Endothelial cell of umbilical vein (primary cell): ENCODE data around the gene TMEM217. TPM values are rescaled to one million over a fixed set of nuclear protein-coding genes. Genes with fewer than 3 reads are reported as not detected.
A peak's percentile ranks its signal among the peaks of the same experiment; 100 is the strongest.

Experiments used
- BruUV-seq: library from RNA; stranded (reverse); fragments of 400-500 nt; replicated peaks from 2 replicates; lab custom pipeline; 2021; lab: Mats Ljungman, UMichigan
- CTCF ChIA-PET: fragments of 300-600, 350-600 bp; sonication (Branson Sonifier 250); formaldehyde crosslinking; loops from one replicate; lab custom pipeline; 2021; ENCODE audit warnings: antibody characterized with exemption, inconsistent platforms; lab: Charles Lee
- POLR2A ChIA-PET: fragments of 300-600, 350-600 bp; sonication (Branson Sonifier 250); formaldehyde crosslinking; loops from one replicate; lab custom pipeline; 2021; ENCODE audit warnings: antibody characterized with exemption, inconsistent platforms; lab: Charles Lee
- DNase-seq: peaks from one replicate; pipeline ENCODE4 v3.0.0-alpha.2; 2011; ENCODE audit warnings: low read depth, low spot score
- FAIRE-seq: peaks from 2 replicates; lab custom pipeline; 2011; peaks lifted over from hg19 to GRCh38; lab: Jason Lieb, UNC
- H2AFZ ChIP-seq: 2 replicates; pipeline ENCODE4 v1.6.0; 2012; ENCODE audit warnings: low read depth, low read length, control low read depth, inconsistent platforms
- H3K27ac ChIP-seq: 2 replicates; pipeline ENCODE4 v1.5.1; 2011; ENCODE audit warnings: low read depth, mild to moderate bottlenecking, control low read depth, low read length, moderate library complexity; ENCODE audit not compliant: insufficient read depth
- H3K27me3 ChIP-seq, 2 experiments: 2 replicates each; pipeline versions ENCODE4 v1.6.0 to v1.6.1; 2011; ENCODE audit warnings: low read length in 2 of 2, mixed read lengths in 1 of 2; ENCODE audit not compliant: control insufficient read depth in 2 of 2, insufficient read depth in 2 of 2
- H3K36me3 ChIP-seq, 2 experiments: 2 replicates in 1 of 2; 3 replicates in 1 of 2; pipeline ENCODE4 v1.5.1; 2011; ENCODE audit warnings: low read length in 2 of 2, mild to moderate bottlenecking in 1 of 2, moderate library complexity in 1 of 2; ENCODE audit not compliant: control insufficient read depth in 2 of 2, insufficient read depth in 2 of 2; ENCODE audit errors: extremely low read depth in 1 of 2
- H3K4me1 ChIP-seq: 3 replicates; pipeline ENCODE4 v1.5.1; 2011; ENCODE audit warnings: mild to moderate bottlenecking, low read length; ENCODE audit not compliant: control insufficient read depth, insufficient read depth; ENCODE audit errors: extremely low read depth
- H3K4me2 ChIP-seq: 2 replicates; pipeline ENCODE4 v1.6.1; 2011; ENCODE audit warnings: low read length, control low read depth, mixed read lengths; ENCODE audit not compliant: insufficient read depth
- H3K4me3 ChIP-seq, 3 experiments: fragments of 200-600 bp in 1 of 3; sonication (generic), shearing (Covaris generic) in 1 of 3; replicated peaks in 1 of 3; 2 replicates each; pipeline ENCODE4 v1.5.1; 2011 to 2016; ENCODE audit warnings: control low read depth in 3 of 3, low read length in 3 of 3, mild to moderate bottlenecking in 2 of 3, inconsistent platforms in 1 of 3, low read depth in 1 of 3, moderate library complexity in 1 of 3; ENCODE audit not compliant: insufficient read depth in 1 of 3
- H3K79me2 ChIP-seq: 2 replicates; pipeline ENCODE4 v1.6.0; 2012; ENCODE audit warnings: low read length, inconsistent platforms; ENCODE audit not compliant: control insufficient read depth, insufficient read depth
- H3K9ac ChIP-seq: replicated peaks from 2 replicates; pipeline ENCODE3; 2011; ENCODE audit warnings: low read length, control low read depth; ENCODE audit not compliant: insufficient read depth; ENCODE audit errors: extremely low read depth
- H3K9me1 ChIP-seq: replicated peaks from 3 replicates; pipeline ENCODE4 v1.6.0; 2011; ENCODE audit warnings: mild to moderate bottlenecking, low read length; ENCODE audit not compliant: control insufficient read depth, insufficient read depth; ENCODE audit errors: extremely low read depth
- H3K9me3 ChIP-seq: replicated peaks from 2 replicates; pipeline ENCODE4 v1.5.1; 2012; ENCODE audit warnings: low read length, inconsistent platforms; ENCODE audit not compliant: control insufficient read depth, insufficient read depth
- H4K20me1 ChIP-seq: replicated peaks from 2 replicates; pipeline ENCODE3; 2011; ENCODE audit warnings: mild to moderate bottlenecking, low read length; ENCODE audit not compliant: control insufficient read depth, insufficient read depth; ENCODE audit errors: extremely low read depth
- CTCF ChIP-seq, 2 donors: IDR thresholded peaks; 1 replicate in 1 of 2; 2 replicates in 1 of 2; pipeline ENCODE4 v1.5.1; 2011; ENCODE audit warnings: low read length in 2 of 2, mild to moderate bottlenecking in 2 of 2, moderate library complexity in 2 of 2, control low read depth in 1 of 2, inconsistent platforms in 1 of 2, low read depth in 1 of 2; ENCODE audit not compliant: insufficient read depth in 1 of 2; ENCODE audit errors: extremely low read depth in 1 of 2
- EZH2 ChIP-seq: IDR thresholded peaks from 2 replicates; pipeline ENCODE4 v1.6.1; 2012; ENCODE audit warnings: borderline replicate concordance, low read depth, mild to moderate bottlenecking, moderate library complexity, low read length, inconsistent platforms; ENCODE audit not compliant: severe bottlenecking
- FOS ChIP-seq: IDR thresholded peaks from 2 replicates; pipeline ENCODE4 v1.6.1; 2011; ENCODE audit warnings: mild to moderate bottlenecking, low read length, moderate library complexity, borderline replicate concordance; ENCODE audit not compliant: insufficient read depth
- GATA2 ChIP-seq: IDR thresholded peaks from 2 replicates; pipeline ENCODE4 v1.7.0; 2011; ENCODE audit warnings: low read depth, mild to moderate bottlenecking, moderate library complexity, mixed read lengths, low read length; ENCODE audit not compliant: insufficient read length, insufficient read depth
- JUN ChIP-seq: IDR thresholded peaks from 2 replicates; pipeline ENCODE4 v1.6.1; 2011; ENCODE audit warnings: borderline replicate concordance, low read depth; ENCODE audit not compliant: insufficient read length, insufficient read depth
- MAX ChIP-seq: IDR thresholded peaks from 2 replicates; pipeline ENCODE4 v1.6.1; 2011; ENCODE audit not compliant: insufficient read depth, insufficient read length
- MYC ChIP-seq: IDR thresholded peaks from one replicate; pipeline ENCODE4 v1.6.1; 2011; ENCODE audit warnings: mild to moderate bottlenecking, low read depth, low read length
- POLR2A ChIP-seq: IDR thresholded peaks from 2 replicates; pipeline ENCODE4 v1.6.1; 2012; ENCODE audit warnings: low read depth, mild to moderate bottlenecking, control low read depth, low read length
- POLR2AphosphoS5 ChIP-seq: IDR thresholded peaks from 2 replicates; pipeline ENCODE4 v1.6.1; 2012; ENCODE audit warnings: low read depth, mild to moderate bottlenecking, control low read depth, low read length, moderate library complexity; ENCODE audit not compliant: insufficient read depth
- dilution Hi-C: fragments of 300-500 bp; cut with MboI; formaldehyde crosslinking; loops from one replicate; pipeline ENCODE4 v1.15.0; 2019; ENCODE audit warnings: low sequenced_read_pairs; ENCODE audit not compliant: extremely low pct_ligation_motif_present
- intact Hi-C: fragments of 100-400 bp; cut with micrococcal nuclease; formaldehyde crosslinking; loops from one replicate; pipeline ENCODE4 v1.10.0; 2022
- polyA plus RNA-seq, 4 experiments: library from polyadenylated mRNA; depleted of rRNA in 3 of 4; stranded (reverse) in 3 of 4; unstranded in 1 of 4; fragments of >200 nt; gene quantifications; 2 replicates each; pipeline versions ENCODE4 v1.2.1 to v1.2.3, GENCODE V29; 2011 to 2012; ENCODE audit warnings: missing spikeins in 1 of 4
- total RNA-seq: library from RNA; stranded (reverse); gene quantifications from 2 replicates; pipeline ENCODE4 v1.2.3, GENCODE V29; 2021

The TMEM217 gene
- total and polyA plus RNA-seq, 2 donors (not counting 3 experiments of a cell fraction or from before 2014, with no cell fraction given): 6.8 to 15.8 TPM

- dilution Hi-C loops (no loop called here), intact Hi-C loops (no loop called here)
- no peak for DNase-seq
- peak; percentile 76 for FAIRE-seq
- H3K27me3 ChIP-seq: no peaks in the 10 kb centered on the region
- no peaks in the 10 kb centered on the region for H3K36me3 ChIP-seq
- peak overlapping the region; percentile 92 for H3K4me2 ChIP-seq
- peak overlapping the region in 1 of 3 experiments; percentile 80 for H3K4me3 ChIP-seq
- H3K9me3 ChIP-seq: no peaks in the 10 kb centered on the region
- BruUV-seq: no TSS peak
- H3K9me1 ChIP-seq: no peaks in the 10 kb centered on the region
- H2AFZ ChIP-seq: no peak overlapping the region
- H3K9ac ChIP-seq: peak overlapping the region; percentile 99
- peaks cover 54% of the 10 kb centered on the region for H3K79me2 ChIP-seq
- peak overlapping the region; percentile 97 for H3K27ac ChIP-seq
- ChIA-PET POLR2A (no interaction called here), CTCF (interaction anchor here (1.5 kb wide), 1 partner anchor 50 kb away, joined by 6 read pairs; no protein-coding TSS in a partner anchor)
- H4K20me1 ChIP-seq: no peaks in the 10 kb centered on the region
- H3K4me1 ChIP-seq: peaks cover 22% of the 10 kb centered on the region
- TF ChIP-seq MAX: no peak
- TF ChIP-seq POLR2A: no peak
- no peak for TF ChIP-seq JUN
- TF ChIP-seq GATA2: no peak
- TF ChIP-seq MYC: no peak
- TF ChIP-seq EZH2: no peak
- TF ChIP-seq FOS: no peak
- TF ChIP-seq POLR2AphosphoS5: no peak
- no peak for TF ChIP-seq CTCF (IDR thresholded peaks at IDR 0.05; ENCODE audit: extremely low read depth in 1 of 2, insufficient read depth in 1 of 2, low read depth in 1 of 2, low read length in 2 of 2)
Observed at GRCh38 chr6:37260040-37260439, 2.1 kb upstream of the TMEM217 start.
